HG03354 (cell line): ENCODE measurements around the gene PRLR.

Experiments
- ATAC-seq: cut with Tn5 transposase; IDR thresholded peaks from one replicate; pipeline ENCODE4 v1.9.1; 2021; ENCODE audit warnings: mild to moderate bottlenecking; ENCODE audit not compliant: unreplicated experiment, poor library complexity, severe bottlenecking

Gene PRLR

DNA sequence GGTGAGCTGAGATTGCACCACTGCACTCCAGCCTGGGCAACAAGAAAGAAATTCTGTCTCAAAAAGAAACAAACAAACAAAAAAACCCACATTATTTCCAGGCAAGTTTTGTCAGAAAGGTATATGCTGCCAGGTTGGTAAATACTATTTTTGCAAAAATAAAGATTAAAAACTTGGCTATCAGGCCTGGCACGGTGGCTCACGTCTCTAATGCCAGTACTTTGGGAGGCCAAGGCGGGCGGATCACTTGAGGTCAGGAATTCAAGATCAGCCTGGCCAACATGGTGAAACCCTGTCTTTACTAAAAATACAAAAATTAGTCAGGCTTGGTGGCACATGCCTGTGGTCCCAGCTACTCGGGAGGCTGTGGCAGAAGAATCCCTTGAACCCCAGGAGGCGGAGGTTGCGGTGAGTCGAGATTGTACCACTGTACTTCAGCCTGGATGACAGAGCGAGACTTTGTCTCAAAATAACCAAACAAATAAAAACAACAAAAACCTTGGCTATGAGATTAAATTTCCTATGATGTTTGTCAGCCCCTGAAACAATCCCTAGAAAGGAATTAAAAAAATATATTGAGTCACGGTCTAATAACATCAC lies 205.3 kb downstream of the PRLR start:
- ATAC-seq: no peak

DNA sequence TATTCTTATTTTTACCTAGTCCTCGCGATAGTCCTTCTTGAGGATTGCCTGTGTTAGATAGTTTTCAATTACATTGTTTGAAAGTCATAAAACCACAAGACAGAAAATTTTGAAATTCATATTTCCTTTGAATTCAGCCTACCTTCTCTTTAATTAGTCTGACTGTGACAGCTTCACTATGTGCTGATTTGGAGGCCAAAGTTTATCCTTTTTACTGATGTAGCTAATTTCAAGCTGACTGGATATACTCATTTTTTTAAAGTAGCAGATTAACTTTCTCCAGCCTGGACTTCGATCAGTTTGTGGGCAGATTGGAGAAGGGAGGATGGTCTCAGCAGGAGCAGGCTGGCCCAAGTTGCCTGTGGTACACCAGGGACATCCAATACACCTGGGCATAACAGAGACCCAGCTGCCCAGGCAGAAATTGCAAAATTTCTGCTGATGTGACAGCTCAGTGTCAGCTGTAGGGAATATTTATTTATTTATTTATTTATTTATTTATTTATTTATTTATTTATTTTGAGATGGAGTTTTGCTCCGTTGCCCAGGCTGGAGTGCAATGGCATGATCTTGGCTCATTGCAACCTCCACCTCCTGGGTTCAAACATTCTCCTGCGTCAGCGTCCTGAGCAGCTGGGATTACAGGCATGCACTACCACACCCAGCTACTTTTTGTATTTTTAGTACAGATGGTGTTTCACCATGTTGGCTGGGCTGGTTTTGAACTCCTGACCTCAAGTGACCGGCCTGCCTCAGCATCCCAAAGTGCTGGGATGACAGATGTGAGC lies 206.7 kb downstream of the PRLR start:
- ATAC-seq: no peak

DNA sequence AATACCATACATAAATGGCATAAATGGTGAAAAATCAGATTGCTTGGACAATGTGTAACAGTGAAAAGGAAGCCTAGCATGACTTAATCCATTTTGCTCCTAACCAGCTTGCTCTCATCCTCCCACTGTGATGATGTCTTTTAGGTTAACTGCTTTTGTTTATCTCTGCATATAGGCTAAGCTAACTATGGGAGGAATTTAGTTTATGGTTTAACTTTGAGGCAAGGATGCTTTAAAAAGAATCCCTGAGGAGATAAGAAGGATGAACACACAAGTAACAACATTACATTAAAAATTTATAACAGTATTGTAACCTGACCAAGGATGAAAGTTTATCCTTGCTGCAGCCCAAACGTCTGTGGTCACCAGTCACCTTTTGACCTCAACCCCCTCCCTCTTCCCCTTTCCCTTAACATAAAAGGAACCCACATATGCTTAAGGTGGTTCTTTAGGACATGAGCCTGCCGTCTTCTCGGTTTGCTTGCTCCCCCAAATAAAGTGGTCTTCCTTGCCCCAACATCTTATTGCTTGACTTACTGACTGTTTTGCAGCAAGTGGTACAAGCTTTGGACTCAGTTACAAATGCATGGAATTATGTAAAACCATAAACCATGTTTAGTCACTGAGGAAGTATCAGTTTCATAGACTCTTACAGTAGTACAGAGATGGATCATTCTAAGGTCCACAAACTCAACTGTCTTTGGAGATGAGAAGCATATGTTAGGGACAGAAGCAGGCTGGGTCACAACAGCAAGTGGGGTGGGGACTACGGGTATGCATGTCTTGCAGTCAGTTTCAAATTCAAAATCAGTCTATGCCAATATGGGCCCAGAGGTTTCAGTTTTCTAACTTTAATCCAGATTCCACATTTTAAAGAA lies 213.9 kb downstream of the PRLR start:
- peak; percentile 97 for ATAC-seq

DNA sequence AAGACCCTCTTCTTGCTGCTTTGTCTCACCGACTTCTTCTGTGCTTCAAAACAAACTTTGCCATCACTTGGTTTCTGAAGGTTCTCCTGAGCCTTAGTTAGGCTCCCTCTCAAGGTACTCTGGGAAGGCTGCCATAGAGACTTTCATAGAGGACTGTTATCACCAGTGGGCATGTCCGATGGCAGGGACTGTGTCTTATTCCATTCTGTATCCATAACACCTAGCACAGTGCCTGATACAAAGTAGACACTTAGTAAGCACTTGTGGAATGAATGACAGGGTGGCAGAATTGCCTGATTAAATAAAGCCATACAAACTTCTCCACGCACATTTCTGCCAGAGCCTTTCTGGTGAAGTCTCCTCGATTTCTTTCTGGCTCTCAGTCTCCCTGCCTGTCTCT lies 215.2 kb downstream of the PRLR start:
- no peak for ATAC-seq

DNA sequence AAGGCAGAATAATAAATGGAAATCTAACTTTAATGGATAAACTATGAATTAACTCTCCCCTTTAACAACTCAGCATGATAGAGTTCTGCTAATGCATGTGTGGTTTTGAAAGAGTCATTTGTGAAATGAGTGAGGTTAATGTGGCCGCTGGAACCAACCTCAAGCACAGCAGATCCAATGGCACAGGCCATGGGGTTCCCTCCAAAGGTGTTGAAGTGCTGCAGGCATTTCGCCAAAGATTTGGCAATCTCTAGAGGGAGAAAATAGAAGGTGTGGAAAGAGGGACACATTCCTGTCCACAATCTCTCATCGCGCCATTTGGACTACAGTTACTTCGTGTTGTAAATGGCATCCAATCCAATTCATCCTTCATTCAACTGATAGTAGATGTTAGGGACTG lies 217.5 kb downstream of the PRLR start:
- ATAC-seq: no peak

DNA sequence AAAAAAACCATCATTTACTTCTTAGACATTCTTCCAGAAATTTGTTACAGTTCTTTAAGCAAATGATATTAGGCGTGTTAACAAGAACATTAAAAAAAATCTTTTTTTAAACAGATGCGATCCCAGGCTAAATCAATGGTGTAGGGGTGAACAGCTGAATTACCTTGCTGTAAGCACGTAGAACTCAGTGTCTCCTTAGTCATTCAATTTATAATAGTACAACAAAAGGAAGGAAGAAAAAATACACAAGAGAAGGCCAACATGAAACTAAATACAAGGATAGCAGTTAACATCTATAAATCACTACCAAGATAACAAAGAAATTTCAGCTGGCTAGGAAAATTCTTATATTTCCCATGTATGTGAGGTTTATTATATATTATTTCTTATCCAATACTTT lies 217.9 kb downstream of the PRLR start:
- ATAC-seq: no peak

DNA sequence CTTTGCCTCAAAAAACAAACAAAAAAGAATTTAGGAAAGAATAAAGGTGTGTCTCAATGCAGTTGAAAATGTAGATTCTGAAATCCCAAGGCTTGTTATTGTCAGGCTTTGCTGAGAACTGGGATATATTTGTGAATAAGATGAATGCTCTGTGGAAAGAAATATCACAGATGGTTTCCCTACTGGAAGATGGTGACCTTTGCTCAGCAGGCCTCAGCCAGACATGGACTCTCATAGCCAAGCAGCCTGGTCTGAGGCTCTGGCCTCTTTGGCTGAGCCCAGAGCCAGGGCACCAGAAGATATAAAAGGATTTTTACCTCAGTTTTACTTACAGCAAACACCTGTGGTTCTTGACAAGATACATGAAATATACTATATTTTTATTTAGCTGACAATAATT lies 219.6 kb downstream of the PRLR start:
- ATAC-seq: no peak

DNA sequence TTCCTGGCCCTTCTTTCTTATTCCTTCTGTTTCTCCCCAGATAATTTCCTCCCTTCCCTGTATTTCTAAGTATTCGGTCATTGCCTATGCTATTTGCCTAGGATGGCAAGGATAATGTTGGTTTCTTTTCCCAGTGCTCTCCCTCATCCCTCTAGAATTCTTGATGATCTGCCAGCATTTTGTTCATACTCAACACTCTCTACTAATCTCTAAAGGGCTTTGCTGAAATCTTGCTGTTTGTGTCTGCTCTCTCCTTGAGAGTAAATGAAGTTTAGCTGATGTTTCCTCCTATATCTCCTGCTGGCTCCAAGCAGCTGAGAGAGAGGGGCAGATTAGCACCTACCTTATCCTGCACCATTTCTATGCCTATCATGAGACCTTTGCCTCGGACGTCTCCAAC lies 220.6 kb downstream of the PRLR start:
- ATAC-seq: no peak

DNA sequence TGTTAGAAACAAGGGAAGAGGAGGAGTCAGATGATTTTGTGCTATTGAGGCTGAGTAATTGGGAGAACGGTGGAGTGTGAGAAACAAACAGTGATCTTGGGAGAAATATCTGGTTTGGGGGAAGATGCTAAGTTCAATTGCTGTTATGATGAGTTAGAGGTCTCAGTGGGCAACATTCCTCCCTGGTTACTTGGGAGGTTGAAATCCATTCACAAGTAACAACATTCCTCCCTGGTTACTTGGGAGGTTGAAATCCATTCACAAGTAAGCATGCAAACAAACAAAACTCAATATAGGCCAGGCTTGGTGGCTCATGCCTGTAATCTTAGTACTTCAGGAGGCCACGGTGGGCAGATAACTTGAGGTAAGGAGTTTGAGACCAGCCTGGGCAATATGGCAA lies 221.3 kb downstream of the PRLR start:
- no peak for ATAC-seq

DNA sequence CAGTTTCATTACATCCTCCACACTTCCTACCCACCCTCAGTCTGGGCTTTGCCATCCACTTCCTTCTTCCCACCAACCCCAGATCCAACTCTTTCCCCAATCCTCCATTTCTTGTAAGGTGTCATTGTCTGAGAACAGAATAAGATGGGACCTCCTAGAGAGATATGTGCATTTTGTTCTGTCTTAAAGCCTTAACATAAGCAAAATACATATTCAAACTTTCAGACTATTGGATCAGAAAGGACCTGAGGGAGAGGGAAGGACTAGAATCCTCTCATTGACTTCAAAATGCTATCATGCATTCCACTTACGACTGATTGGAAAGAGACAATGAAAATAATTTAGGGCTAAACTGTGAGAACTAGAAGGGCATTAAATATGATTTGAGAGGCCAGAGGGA lies 225.5 kb downstream of the PRLR start:
- ATAC-seq: no peak

DNA sequence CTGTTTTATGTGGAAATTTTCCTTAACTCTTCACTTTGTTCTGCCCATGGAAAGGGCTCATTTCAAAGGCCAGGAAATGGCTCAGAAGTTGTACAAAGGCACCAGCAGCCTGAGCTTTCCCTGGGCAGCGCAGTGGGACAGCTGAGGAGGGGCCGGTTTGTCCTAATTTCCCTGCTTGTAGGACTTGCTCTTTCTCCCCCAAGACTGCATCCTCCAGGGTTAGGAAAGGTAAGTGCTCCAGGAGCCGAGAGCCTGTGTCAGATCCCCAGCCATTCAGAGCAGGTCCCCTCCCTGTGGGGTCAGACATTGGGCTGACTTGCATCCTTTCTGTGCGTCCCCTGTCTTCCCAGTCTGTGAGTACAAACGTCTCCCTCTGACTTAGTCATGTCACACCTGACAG lies 226.1 kb downstream of the PRLR start:
- ATAC-seq: no peak

DNA sequence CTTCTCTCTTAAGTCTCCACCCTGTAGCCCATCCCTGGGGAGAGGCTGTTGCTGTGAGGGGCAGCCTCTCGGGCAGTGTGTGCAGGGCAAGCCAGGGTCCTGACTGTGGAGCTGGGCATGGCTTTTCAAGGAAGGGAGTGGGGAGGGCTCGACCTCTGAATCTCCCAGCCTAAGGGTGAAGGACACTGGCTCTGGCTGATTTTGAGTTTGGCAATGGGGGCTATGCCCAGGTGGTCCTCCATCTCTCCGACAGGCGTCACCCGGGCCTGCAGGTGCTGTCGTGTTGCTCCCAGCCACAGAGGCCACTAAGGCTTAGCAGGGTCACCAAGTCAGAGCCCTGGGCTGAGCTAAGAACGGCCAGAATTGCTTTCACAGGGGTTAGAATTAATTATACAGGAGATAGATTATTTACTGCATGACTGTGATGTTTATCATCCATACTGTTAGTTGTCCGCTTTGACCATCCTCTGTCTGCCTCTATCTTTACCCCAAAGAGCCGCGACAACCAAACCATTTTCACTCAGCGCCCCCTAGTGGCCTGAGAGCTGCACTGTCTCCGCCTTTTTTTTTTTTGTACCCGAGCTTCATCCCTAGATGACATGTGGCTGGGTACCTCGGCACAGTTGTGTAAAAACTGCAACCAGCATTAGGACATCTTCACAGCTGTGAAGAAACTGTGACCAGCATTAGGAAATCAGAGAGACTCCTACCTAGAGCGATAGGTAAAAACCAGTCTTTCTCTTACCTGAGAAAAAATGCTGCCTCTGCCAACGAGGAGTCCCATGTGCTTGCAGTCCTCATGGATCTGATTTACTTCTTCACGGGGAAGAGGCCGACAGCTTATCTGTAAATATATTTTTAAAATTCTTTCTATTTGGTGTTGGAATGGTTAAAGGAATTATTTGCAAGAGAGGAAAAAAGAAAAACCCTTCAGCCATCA lies 227.0 kb downstream of the PRLR start:
- peak; percentile 72 for ATAC-seq

DNA sequence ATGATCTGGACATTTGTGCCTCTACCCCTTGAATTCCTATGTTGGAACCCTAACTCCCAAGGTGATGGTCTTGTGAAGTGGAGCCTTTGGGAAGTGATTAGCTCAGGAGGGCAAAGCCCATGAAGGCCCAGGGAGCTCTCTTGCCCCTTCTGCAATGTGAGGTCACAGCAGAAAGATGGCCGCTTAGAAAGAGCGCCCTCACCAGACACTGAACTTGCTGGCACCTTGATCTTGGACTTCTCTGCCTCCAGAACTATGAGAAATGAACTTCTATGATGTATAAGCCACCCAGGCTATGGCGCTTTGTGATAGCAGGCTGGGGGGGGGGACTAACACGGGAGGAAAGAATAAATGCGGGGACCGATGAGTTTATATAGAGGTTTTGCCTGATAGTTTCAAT lies 227.8 kb downstream of the PRLR start:
- no peak for ATAC-seq

DNA sequence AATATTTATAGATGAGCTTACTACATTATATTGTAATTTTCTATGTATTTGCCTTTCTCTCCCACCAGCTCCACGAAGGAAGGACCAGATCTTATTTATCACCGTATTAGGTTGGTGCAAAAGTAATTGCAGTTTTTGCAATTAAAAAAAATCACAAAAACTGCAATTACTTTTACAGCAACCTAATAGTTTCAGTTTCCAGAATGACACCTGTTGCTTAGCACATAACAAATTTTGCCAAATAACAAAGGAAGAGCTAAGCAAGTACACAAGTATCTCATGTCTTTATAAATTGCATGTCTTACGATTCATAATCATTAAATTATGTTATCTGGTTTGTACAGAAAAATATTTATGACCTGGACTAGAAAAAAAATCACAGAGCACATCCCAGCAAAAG lies 228.4 kb downstream of the PRLR start:
- ATAC-seq: peak; percentile 49
